ENCODE data around the gene GCLC.
"Not testable (repeated sequence)": the region's sequence is repeated elsewhere in the genome, so short reads cannot be mapped to it uniquely, and the experiment has no call there.

GCLC gene

GRCh38 chr6:53544470-53545308 is at the start of gene GCLC:
Gene GCLC (minus strand): TSS chr6:53545101. CDS start chr6:53544645, 456 bp downstream.
- DNase-seq (ENCODE audit: low spot score) = peak; percentile 71

GRCh38 chr6:53594596-53594995 is 49.7 kb upstream of the GCLC start:
- no peak for DNase-seq (ENCODE audit: low spot score)

- DNase-seq (ENCODE audit: low spot score) = no peak
Measured at GRCh38 chr6:53593001-53593488, 48.1 kb upstream of the GCLC start.

- DNase-seq (ENCODE audit: low spot score) = no peak
Measured at GRCh38 chr6:53591873-53592272, 47.0 kb upstream of the GCLC start.

GRCh38 chr6:53588816-53589509 is 44.1 kb upstream of the GCLC start:
- DNase-seq (ENCODE audit: low spot score) = no peak

- no peak for DNase-seq (ENCODE audit: low spot score)
Measured at GRCh38 chr6:53587291-53587690, 42.4 kb upstream of the GCLC start.

- no peak for DNase-seq (ENCODE audit: low spot score)
Measured at GRCh38 chr6:53585208-53585900, 40.5 kb upstream of the GCLC start.

GRCh38 chr6:53584726-53585125 is 39.8 kb upstream of the GCLC start:
- no peak for DNase-seq (ENCODE audit: low spot score)

GRCh38 chr6:53583451-53583850 is 38.5 kb upstream of the GCLC start:
- DNase-seq (ENCODE audit: low spot score) = no peak

- DNase-seq (ENCODE audit: low spot score) = no peak
Measured at GRCh38 chr6:53582963-53583362, 38.1 kb upstream of the GCLC start.

- no peak for DNase-seq (ENCODE audit: low spot score)
Measured at GRCh38 chr6:53581856-53582255, 37.0 kb upstream of the GCLC start.

GRCh38 chr6:53581173-53581773 is 36.4 kb upstream of the GCLC start:
- DNase-seq (ENCODE audit: low spot score) = no peak

- no peak for DNase-seq (ENCODE audit: low spot score)
Measured at GRCh38 chr6:53579338-53579737, 34.4 kb upstream of the GCLC start.

- no peak for DNase-seq (ENCODE audit: low spot score)
Measured at GRCh38 chr6:53578371-53578770, 33.5 kb upstream of the GCLC start.

- no peak for DNase-seq (ENCODE audit: low spot score)
Measured at GRCh38 chr6:53573299-53573698, 28.4 kb upstream of the GCLC start.

GRCh38 chr6:53572379-53572778 is 27.5 kb upstream of the GCLC start:
- not testable (repeated sequence) for DNase-seq (ENCODE audit: low spot score)

- no peak for DNase-seq (ENCODE audit: low spot score)
Measured at GRCh38 chr6:53568776-53569616, 24.1 kb upstream of the GCLC start.

GRCh38 chr6:53567701-53568100 is 22.8 kb upstream of the GCLC start:
- no peak for DNase-seq (ENCODE audit: low spot score)

GRCh38 chr6:53566755-53567154 is 21.9 kb upstream of the GCLC start:
- DNase-seq (ENCODE audit: low spot score) = no peak

- no peak for DNase-seq (ENCODE audit: low spot score)
Measured at GRCh38 chr6:53565886-53566285, 21.0 kb upstream of the GCLC start.

GRCh38 chr6:53564401-53565065 is 19.6 kb upstream of the GCLC start:
- no peak for DNase-seq (ENCODE audit: low spot score)
